Measurements from ENCODE around the gene CD200R1.

The CD200R1 gene

GRCh38 chr3:112884678-112885290 lies 90.1 kb downstream of the CD200R1 start:
- DNase-seq = no peak

DNA sequence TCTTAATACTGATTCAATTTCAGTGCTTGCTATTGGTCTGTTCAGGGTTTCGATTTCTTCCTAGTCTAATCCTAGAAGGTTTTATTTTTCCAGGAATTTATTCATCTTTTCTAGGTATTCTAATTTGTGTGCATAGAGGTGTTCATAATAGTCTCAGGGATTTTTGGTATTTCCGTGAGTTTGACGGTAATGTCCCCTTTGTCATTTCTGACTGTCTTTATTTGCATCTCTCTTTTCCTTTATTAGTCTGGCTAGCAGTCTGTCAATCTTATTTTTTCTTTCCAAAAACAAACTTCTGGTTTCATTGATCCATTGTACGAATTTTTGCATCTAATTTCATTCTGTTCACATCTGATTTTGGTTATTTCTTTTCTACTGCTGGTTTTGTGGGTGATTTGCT lies 93.0 kb downstream of the CD200R1 start:
- DNase-seq = no peak

- DNase-seq = no peak
These were observed 99.3 kb downstream of the CD200R1 start for GRCh38 chr3:112875561-112875960.

- DNase-seq = no peak
These were observed 100.2 kb downstream of the CD200R1 start for GRCh38 chr3:112874725-112875124.

- DNase-seq = no peak
These were observed 101.3 kb downstream of the CD200R1 start for GRCh38 chr3:112873632-112874031.

DNA sequence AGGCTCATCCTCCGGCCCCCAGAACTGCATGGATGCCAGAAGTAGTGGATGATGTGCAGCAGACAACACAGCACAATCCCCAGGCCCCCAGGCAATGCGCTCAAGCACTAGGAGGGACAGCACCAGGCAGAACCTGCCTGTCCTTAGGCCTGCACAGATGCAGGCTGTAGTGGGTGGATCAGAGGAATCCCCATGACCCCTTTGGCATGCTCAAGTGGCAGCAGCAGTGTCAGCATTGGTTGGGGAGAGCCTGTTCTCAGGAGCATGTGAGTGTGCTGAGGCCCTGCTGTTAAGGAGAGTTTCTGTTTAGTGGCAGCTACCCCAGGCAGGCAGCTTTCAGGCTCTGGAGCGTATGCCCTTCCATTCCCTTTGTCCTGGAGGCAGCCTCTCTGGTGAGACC lies 103.2 kb downstream of the CD200R1 start:
- DNase-seq = no peak

Data from NCI-H2081 treated with DMSO at 0.1 percent for 48 hours (cell line).